HEK293T (cell line): Measurements from ENCODE around the gene CCL3.

ENCODE experiments used
- ARNT ChIP-seq: fragments of 450-650 bp; IDR thresholded peaks from 2 replicates; pipeline ENCODE4 v1.6.1; 2017; ENCODE audit warnings: mild to moderate bottlenecking
- BHLHE40 ChIP-seq: fragments of 450-650 bp; IDR thresholded peaks from 2 replicates; pipeline ENCODE4 v1.6.1; 2016; ENCODE audit warnings: mild to moderate bottlenecking, moderate library complexity, borderline replicate concordance
- ELF4 ChIP-seq: fragments of 450-650 bp; IDR thresholded peaks from 2 replicates; pipeline ENCODE4 v1.6.1; 2017; ENCODE audit warnings: antibody characterized with exemption
- FOXK2 ChIP-seq: fragments of 450-650 bp; IDR thresholded peaks from 2 replicates; pipeline ENCODE4 v1.6.1; 2016; ENCODE audit warnings: mild to moderate bottlenecking
- FOXM1 ChIP-seq: fragments of 450-650 bp; IDR thresholded peaks from 2 replicates; pipeline ENCODE4 v1.6.1; 2017; ENCODE audit warnings: mild to moderate bottlenecking, borderline replicate concordance
- HDGF ChIP-seq: fragments of 450-650 bp; IDR thresholded peaks from 2 replicates; pipeline ENCODE4 v1.6.1; 2017; ENCODE audit warnings: antibody characterized with exemption, borderline replicate concordance
- LEF1 ChIP-seq: fragments of 450-650 bp; IDR thresholded peaks from 2 replicates; pipeline ENCODE4 v1.6.1; 2017; ENCODE audit warnings: mild to moderate bottlenecking, borderline replicate concordance
- NFRKB ChIP-seq: fragments of 450-650 bp; IDR thresholded peaks from 2 replicates; pipeline ENCODE4 v1.6.1; 2016; ENCODE audit warnings: mild to moderate bottlenecking, moderate library complexity
- PKNOX1 ChIP-seq: fragments of 450-650 bp; IDR thresholded peaks from 2 replicates; pipeline ENCODE4 v1.6.1; 2016
- SUZ12 ChIP-seq: fragments of 450-650 bp; IDR thresholded peaks from 2 replicates; pipeline ENCODE4 v1.6.1; 2016; ENCODE audit warnings: mild to moderate bottlenecking
- ZNF384 ChIP-seq: fragments of 450-650 bp; IDR thresholded peaks from 2 replicates; pipeline ENCODE4 v1.6.1; 2016

- TF ChIP-seq FOXK2 (no peak), ELF4 (no peak), ARNT (no peak), ZNF384 (no peak), HDGF (no peak), FOXM1 (no peak), BHLHE40 (no peak), LEF1 (no peak), SUZ12 (no peak), NFRKB (no peak), PKNOX1 (no peak)
These were observed 30.5 kb downstream of the CCL3 start for GRCh38 chr17:36059406-36059805.
